Measurements from ENCODE around the gene RIMBP2.

Gene RIMBP2

GRCh38 chr12:130547480-130548155, 168.5 kb downstream of the RIMBP2 start:
- peak in 4 of 56 donors; percentile 12 to 41 (median 21) for DNase-seq

DNA sequence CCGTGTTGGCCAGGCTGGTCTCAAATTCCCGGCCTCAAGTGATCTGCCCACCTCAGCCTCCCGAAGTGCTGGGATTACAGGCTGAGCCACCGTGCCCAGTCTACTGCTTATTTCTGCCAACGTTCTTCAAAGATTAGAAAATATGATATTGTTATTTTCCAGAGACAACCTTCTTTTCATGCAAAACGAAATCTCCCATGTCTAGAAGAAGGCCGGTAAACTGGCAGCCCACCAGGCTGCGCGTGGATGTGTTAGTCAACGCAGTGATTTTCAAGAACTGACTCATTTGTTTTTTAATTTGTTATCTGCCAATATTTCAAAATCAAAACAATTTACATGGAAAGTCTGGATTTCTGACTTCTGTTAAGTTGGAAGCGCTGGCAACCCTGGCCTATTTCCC, 169.6 kb downstream of the RIMBP2 start:
- peak in 1 of 56 donors; percentile 28 for DNase-seq

DNA sequence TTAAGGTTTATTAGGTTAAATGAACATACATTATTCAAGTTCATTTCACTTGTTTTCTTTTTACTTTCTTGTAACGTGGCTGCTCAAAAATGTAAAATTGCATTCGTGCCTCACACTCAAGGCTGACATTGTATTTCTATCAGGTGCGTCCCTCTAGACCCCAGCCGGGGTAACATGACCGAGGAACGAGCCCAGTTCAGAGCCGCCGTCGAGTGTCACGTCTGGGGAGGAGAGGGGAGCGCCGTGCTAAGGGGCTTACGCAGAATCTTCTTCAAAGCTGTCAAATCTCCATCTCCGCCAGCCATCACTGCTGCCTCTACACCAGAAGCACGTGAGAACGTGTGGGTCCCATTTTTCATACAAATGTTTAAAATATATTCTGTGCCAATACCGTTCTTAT, 170.6 kb downstream of the RIMBP2 start:
- no peak for DNase-seq

DNA sequence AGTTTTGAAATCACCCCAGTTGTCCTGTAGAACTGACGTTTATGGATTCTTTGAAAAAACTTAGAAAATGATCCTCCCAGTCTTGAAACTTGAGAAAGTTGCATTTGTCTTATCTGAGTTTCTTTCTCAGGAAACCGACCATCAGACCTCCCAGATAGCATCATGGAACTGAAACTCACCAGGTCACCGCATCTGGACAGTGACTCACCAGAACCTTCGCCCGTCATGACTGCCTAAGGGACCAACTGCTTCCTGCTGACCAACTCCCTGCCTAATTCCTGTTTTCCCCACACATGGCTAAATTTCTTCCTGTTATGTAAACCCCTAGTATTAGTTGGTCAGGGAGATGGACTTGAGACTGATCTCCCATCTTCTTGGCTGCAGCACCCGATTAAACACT, 175.7 kb downstream of the RIMBP2 start:
- DNase-seq = no peak

DNA sequence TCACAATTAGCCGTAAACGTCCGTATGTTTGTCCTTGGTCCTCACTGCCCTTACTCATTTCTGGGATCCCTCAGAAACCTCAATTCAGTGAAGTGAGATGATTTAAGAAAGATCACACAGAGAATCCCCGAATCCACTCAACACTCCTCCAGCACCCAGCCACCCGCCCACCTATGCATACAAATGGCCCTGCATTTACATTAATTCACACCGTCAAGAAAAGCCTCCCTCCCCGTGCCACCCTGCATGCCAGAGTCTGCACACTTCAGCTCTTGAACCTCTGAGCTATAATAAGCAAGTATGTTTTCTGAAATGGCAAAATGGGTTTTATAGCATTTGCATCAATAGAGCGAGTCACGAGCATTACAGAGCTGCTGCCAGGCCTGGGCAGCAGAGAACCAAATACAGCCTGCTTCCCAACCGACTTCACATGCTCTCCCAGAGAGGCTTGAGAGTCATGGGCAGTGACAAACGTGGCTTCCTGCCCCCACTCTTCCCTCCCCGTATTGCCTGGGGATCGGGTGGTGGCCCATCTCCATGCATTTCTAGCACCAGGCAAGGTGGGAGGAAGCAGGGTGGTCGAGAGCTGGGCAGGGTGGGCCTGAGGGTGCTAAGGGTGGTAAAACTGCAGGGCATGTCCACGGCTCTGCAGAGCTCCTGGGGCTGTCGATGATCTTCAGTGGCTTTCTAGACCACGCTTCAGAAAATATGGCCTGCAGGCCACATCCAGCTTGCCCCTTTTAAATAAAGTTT, 177.6 kb downstream of the RIMBP2 start:
- DNase-seq = peak in 2 of 56 donors; percentile 4 to 28

DNA sequence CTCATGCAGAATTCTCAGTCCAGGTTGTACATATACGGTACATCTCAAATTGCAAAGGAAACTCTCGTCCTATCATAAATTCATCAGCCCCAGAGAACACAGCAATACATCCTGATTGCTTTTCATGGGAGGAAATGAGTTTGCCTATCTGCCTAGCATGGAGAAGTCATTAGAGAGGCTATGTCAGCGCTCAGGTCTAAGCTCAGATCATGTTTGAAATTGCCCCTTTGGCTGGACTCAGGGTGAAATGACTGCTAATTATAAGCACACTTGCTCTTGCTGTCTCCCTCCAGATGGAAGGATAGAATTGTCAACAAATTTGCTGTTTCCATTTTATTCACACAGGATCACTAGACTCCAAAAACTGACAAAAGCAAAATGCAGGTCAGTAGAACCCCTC, 178.4 kb downstream of the RIMBP2 start:
- no peak for DNase-seq

DNA sequence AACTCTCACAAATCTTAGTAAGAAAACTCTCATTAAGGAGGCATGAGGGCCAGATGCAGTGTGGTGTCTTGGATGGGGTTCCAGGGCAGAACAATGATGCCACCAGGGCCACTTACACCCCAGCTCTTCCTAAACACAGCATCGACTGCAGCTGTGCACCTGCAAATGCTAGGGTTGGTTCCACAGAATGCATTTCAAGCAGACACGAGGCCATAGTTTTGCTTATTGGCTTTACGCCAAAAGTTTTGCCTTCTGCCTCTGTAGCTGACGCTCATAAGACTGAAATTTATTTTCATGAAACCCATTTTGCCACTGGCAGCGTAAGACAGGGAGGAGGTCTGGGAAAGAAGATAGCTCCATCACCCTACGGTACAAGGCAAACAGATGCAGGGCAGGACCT, 179.0 kb downstream of the RIMBP2 start:
- no peak for DNase-seq

- DNase-seq = no peak
Measured at GRCh38 chr12:130530429-130530828, 185.7 kb downstream of the RIMBP2 start.

GRCh38 chr12:130529781-130530180, 186.3 kb downstream of the RIMBP2 start:
- DNase-seq = no peak

- DNase-seq = no peak
Measured at GRCh38 chr12:130527239-130527638, 188.9 kb downstream of the RIMBP2 start.

DNA sequence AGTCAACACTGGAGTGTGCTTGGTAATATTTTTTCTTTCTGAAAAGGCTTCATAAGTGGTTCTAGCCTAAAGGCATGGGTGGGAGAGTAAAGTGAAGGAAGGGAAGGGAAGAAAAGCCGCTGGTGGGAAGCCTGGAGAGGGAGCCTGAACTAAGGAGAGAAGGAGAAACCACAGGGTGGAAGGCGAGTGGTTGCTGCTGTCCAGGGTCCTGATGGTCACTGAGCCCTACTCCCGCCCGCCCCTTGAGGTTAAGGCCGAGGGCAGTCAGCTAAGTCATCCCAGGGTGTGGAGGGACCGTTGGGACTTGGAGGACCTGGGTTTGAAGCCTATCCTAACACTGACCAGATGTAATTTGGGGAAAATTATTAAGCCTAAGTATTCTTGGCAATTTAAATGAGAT, 189.3 kb downstream of the RIMBP2 start:
- no peak for DNase-seq

DNA sequence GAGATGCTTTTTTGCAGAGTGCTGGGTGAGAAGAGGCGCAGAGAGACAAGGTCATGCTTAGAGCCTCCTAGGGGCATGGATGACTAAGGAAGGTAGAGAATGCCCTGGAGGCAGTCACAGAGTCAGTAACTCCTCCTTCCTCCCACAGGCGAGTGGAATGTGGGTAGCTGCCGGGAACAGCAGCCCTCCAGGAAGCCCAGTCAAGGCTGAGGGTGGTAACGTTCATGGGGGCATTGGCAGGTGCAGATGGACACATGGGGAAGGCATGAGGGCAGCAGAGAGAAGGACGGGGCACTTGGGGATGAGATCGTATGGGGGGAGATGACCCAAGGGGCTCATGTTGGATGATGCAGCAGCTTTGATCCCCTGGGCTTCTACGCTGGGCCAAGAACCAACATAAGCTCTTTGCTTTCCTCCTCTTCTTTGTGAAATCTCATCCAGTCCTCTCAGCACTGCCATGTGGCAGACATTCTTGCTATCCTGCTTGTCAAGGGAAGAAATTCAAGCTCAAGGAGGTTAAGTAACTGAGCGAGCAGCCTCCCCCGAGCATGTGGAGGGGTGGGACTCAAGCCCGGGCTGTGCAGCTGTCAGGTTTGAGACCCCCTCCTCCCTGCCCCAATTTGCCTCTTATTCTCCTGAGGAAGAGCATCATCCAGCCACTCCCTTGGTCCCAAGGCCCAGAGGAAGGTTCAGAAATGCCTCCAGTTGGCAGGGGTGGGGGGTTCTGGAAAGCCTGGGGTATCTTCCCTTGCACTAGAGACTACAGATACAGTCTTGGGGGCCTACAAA, 190.5 kb downstream of the RIMBP2 start:
- no peak for DNase-seq

DNA sequence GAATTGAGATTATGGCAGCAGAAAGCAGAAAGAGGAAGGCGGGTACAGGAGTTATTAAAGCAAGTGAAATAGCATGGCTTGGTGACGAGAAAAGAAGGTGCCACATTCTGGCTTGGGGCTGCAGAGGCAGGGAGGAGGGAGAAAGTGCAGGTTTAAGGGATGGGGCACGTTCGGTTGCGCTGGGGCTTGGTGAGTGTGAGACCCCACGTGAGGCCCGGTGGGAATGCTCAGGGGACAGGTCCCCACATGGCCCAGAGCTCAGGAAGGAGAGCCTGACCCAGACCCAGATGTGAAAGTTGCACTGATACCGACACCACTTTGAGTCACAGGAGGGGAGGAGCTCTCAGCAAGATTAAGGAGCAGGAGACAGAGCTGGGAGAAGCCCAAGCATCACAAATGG, 191.3 kb downstream of the RIMBP2 start:
- DNase-seq = no peak

DNA sequence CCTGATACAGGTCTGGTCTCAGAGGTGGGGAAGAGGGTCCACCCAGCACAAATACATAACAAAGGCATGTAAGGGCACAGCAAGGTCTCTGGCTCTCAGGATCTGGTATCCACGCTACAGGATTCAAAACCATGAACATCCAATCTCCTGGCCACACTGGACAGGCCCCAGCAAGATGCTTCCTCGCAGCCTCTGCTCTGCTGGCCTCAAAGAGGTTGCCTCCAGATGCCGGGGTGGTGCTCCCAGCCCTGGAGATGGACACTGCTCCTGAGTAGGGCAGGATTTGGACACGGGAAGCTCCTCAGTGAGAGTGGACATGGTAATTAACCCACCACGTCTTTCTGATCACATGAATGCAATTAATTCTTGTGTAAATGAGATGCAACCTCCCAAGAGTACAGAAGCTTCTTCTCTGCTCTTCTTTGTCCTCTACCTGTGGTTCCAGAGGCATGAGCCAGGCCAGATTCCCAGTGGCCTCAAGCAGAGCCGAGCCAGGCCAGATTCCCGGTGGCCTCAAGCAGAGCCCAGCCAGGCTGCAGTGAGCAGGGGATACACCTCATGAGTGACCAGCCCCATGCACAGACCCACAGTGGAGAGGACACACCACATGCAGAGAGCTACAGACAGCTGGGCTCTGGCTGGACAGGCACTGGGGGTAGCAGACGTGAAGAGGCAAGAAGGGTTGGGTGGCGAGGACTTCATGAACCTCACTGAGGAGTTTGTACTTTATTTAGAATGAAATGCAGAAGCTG, 192.1 kb downstream of the RIMBP2 start:
- no peak for DNase-seq

- DNase-seq = no peak
Measured at GRCh38 chr12:130523208-130523607, 192.9 kb downstream of the RIMBP2 start.

DNA sequence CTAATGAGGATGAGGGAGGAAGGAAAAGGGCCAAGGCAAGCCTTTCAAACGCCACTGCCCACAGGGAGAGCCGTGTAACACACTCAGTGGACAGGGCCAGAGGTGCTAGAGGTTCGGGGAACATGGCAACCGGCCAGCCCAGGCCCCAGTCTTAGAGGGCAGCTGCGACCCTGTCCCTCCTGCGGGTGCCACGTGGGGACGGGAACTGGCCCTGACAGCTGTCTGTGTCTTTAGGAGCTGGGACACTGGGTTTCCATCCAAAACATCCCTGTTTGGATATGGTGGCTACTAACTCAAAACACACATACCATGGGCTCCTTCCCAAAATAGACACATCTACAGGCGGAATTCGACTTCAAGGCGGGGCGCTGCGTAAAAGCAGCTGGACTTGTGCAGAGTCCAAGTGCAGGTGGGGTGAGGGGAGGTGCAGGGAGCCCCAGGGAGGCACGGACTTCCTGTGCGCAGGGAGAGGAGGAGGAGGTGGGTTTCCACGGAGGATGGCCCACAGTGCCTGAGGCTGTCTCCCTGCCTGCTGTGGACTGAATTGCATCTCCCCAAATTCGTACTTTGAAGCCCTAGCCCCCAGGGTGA, 193.8 kb downstream of the RIMBP2 start:
- DNase-seq = no peak

DNA sequence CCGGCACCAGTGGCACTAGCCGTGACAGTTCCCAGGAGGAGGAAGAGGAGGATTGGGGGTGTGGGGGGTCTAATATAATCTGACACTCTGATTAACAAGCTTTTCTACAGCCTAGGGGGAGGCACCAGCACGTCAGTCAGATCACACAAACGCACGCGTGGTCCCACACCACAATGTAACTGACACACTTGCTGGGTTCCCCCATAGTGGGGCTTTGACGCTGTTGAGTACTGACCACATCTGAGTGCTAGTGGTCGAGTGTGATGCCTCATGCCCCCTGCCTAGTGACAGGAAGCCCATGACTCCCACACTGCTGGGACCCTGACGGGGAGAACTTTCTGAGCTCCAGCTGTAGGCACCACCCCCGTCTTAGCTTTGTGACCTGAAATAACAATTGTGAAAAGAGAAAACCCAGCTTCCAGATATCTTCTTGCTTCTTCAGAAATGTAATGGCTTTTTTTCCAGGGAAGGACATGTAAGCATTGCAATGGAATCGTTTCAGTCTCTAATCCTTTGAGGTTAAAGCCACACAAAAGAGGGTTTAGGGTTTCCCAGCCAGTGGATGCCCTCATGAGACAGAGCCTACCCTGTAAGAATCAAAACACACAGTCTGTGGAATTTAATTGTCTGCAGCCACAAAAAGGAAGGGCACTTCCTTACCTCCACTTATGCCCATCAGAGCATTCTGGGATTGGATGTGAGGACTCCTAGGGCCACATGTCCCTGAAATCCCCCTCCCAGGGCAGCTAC, 194.5 kb downstream of the RIMBP2 start:
- no peak for DNase-seq

DNA sequence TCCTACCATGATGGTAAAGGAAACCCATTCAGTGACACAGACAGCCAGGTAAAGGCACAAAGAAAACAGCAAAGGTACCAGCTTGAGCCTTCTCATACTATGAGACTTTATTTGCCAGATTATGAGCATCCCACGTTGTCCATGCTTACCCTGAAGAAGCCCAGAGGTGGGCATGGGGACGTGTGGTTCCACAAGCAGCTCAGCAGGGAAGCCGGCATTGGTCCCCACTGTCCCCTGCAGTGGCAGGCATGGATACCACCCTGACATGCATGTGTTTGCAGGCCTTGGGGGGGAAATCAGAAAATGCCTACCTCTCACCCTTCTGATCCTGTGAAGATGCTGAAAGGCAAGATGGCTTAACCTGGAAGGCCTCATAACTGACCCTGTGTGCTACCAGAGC, 195.3 kb downstream of the RIMBP2 start:
- no peak for DNase-seq

DNA sequence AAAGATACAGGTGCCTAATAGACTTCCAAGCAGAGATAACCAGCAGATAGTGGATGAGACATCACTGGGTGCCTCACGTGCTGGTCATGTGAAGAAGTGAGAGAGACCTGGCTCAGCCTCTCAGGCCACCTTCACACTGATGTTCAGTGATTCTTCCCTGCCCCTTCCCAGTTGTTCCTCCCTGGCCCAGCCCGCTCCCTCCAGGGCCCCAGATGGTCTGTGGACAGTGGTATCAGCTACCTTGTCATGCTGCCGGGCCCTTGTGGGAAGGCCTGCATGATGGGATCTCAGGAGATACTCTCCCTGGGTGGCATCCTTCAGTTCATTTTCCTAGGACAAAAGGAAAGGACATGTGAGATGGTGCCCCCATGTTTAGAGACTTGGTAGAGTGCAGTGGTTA, 198.5 kb downstream of the RIMBP2 start:
- no peak for DNase-seq

- no peak for DNase-seq
Measured at GRCh38 chr12:130514149-130514551, 201.9 kb downstream of the RIMBP2 start.

Data from amygdala (tissue), 56 donors.